Breast epithelium (tissue), 4 donors: ENCODE measurements around the gene JCAD. TPM values are rescaled to one million over a fixed set of nuclear protein-coding genes. Genes with fewer than 3 reads are reported as not detected.

Experiments
- DNase-seq, 2 donors: peaks; one replicate each; pipeline ENCODE4 v3.0.0-alpha.2; 2019; ENCODE audit warnings: low spot score in 2 of 2
- H3K27ac ChIP-seq, 2 donors: fragments of 200-600 bp; sonication (generic) in 1 of 2; one replicate each; pipeline ENCODE4 v1.5.1; 2016 to 2019; ENCODE audit warnings: mild to moderate bottlenecking in 1 of 2
- H3K27me3 ChIP-seq, 2 donors: fragments of 200-600 bp; sonication (generic) in 1 of 2; one replicate each; pipeline versions ENCODE4 v1.5.1 to v1.6.0; 2017 to 2019; ENCODE audit warnings: control low read depth in 1 of 2, mild to moderate bottlenecking in 1 of 2
- H3K36me3 ChIP-seq: fragments of 200-600 bp; one replicate; pipeline ENCODE4 v1.5.1; 2019
- H3K4me1 ChIP-seq, 2 donors: fragments of 200-600 bp; sonication (generic); one replicate each; pipeline ENCODE4 v1.5.1; 2016 to 2019; ENCODE audit warnings: control low read depth in 1 of 2
- H3K4me3 ChIP-seq, 3 donors: fragments of 200-600 bp; sonication (generic); 1 replicate in 2 of 3; 2 replicates in 1 of 3; pipeline ENCODE4 v1.5.1; 2016 to 2019; ENCODE audit warnings: mild to moderate bottlenecking in 3 of 3, moderate library complexity in 2 of 3
- H3K9me3 ChIP-seq, 2 donors: fragments of 200-600 bp; sonication (generic) in 1 of 2; one replicate each; pipeline ENCODE4 v1.5.1; 2016 to 2019; ENCODE audit warnings: control low read depth in 1 of 2
- CTCF ChIP-seq, 3 donors: fragments of 450-650 bp; IDR thresholded peaks; one replicate each; pipeline ENCODE4 v1.5.1; 2016 to 2017; ENCODE audit warnings: antibody characterized with exemption in 3 of 3, mild to moderate bottlenecking in 3 of 3, moderate library complexity in 3 of 3
- POLR2A ChIP-seq: fragments of 450-650 bp; IDR thresholded peaks from one replicate; pipeline ENCODE4 v1.6.1; 2016; ENCODE audit warnings: antibody characterized with exemption, mild to moderate bottlenecking, moderate library complexity
- POLR2AphosphoS5 ChIP-seq, 3 donors: sonication (generic); formaldehyde crosslinking; IDR thresholded peaks; one replicate each; pipeline ENCODE4 v1.6.1; 2017; ENCODE audit warnings: antibody characterized with exemption in 3 of 3
- intact Hi-C: fragments of 100-400 bp; cut with DNase I; formaldehyde crosslinking; loops from one replicate; pipeline ENCODE4 v1.15.1; 2023; ENCODE audit warnings: low total_unique reads
- total RNA-seq, 3 donors: library from RNA; depleted of rRNA; stranded (reverse); fragments of >200 nt; gene quantifications; one replicate each; pipeline ENCODE4 v1.1.0, GENCODE V29; 2016

The JCAD gene
- total RNA-seq, 3 donors from 2014 or later, result 11.1 to 69.3 (median 16.1) TPM

GRCh38 chr10:30073045-30073766 is 13.8 kb upstream of the JCAD start:
- Histone ChIP-seq H3K4me3 (no peak overlapping the region), H3K4me1 (no peaks in the 10 kb centered on the region), H3K9me3 (no peaks in the 10 kb centered on the region), H3K36me3 (no peaks in the 10 kb centered on the region), H3K27ac (no peak overlapping the region), H3K27me3 (no peaks in the 10 kb centered on the region)
- TF ChIP-seq CTCF (IDR thresholded peaks at IDR 0.05) (no peak), POLR2A (no peak), POLR2AphosphoS5 (IDR thresholded peaks at IDR 0.05) (no peak)
- no peak for DNase-seq
- intact Hi-C loops, result no loop called here

- intact Hi-C loops, result no loop called here
- no peaks in the 10 kb centered on the region for H3K9me3 ChIP-seq
- no peaks in the 10 kb centered on the region for H3K36me3 ChIP-seq
- TF ChIP-seq POLR2A (no peak), CTCF (IDR thresholded peaks at IDR 0.05) (no peak), POLR2AphosphoS5 (IDR thresholded peaks at IDR 0.05) (no peak)
- no peak overlapping the region for H3K4me3 ChIP-seq
- DNase-seq, result no peak
- H3K27me3 ChIP-seq, result no peaks in the 10 kb centered on the region
- H3K4me1 ChIP-seq, result no peaks in the 10 kb centered on the region
- no peak overlapping the region for H3K27ac ChIP-seq
These were observed 12.7 kb upstream of the JCAD start for GRCh38 chr10:30072068-30072467.

GRCh38 chr10:30070001-30070685 is 10.8 kb upstream of the JCAD start:
- intact Hi-C loops, result no loop called here
- TF ChIP-seq POLR2A, result no peak
- TF ChIP-seq POLR2AphosphoS5 (IDR thresholded peaks at IDR 0.05), result no peak
- TF ChIP-seq CTCF (IDR thresholded peaks at IDR 0.05), result no peak
- Histone ChIP-seq H3K9me3 (no peaks in the 10 kb centered on the region), H3K4me1 (no peaks in the 10 kb centered on the region), H3K27ac (no peak overlapping the region), H3K4me3 (no peak overlapping the region), H3K36me3 (no peaks in the 10 kb centered on the region), H3K27me3 (no peaks in the 10 kb centered on the region)
- no peak for DNase-seq

GRCh38 chr10:30068492-30069223 is 9.3 kb upstream of the JCAD start:
- Histone ChIP-seq H3K4me3 (no peak overlapping the region), H3K27ac (no peak overlapping the region), H3K27me3 (no peaks in the 10 kb centered on the region), H3K4me1 (no peaks in the 10 kb centered on the region), H3K36me3 (no peaks in the 10 kb centered on the region), H3K9me3 (no peaks in the 10 kb centered on the region)
- TF ChIP-seq CTCF (IDR thresholded peaks at IDR 0.05) (no peak), POLR2A (no peak), POLR2AphosphoS5 (IDR thresholded peaks at IDR 0.05) (no peak)
- intact Hi-C loops, result no loop called here
- DNase-seq, result no peak

- H3K27ac ChIP-seq, result no peak overlapping the region
- intact Hi-C loops, result no loop called here
- TF ChIP-seq CTCF (IDR thresholded peaks at IDR 0.05) (no peak), POLR2AphosphoS5 (IDR thresholded peaks at IDR 0.05) (no peak), POLR2A (no peak)
- no peak for DNase-seq
- no peak overlapping the region for H3K4me3 ChIP-seq
- H3K36me3 ChIP-seq, result no peaks in the 10 kb centered on the region
- H3K4me1 ChIP-seq, result no peaks in the 10 kb centered on the region
- H3K9me3 ChIP-seq, result no peaks in the 10 kb centered on the region
- H3K27me3 ChIP-seq, result no peaks in the 10 kb centered on the region
These were observed 3.7 kb upstream of the JCAD start for GRCh38 chr10:30063099-30063498.
